ENCODE data around the gene FURIN.

FURIN gene

DNA sequence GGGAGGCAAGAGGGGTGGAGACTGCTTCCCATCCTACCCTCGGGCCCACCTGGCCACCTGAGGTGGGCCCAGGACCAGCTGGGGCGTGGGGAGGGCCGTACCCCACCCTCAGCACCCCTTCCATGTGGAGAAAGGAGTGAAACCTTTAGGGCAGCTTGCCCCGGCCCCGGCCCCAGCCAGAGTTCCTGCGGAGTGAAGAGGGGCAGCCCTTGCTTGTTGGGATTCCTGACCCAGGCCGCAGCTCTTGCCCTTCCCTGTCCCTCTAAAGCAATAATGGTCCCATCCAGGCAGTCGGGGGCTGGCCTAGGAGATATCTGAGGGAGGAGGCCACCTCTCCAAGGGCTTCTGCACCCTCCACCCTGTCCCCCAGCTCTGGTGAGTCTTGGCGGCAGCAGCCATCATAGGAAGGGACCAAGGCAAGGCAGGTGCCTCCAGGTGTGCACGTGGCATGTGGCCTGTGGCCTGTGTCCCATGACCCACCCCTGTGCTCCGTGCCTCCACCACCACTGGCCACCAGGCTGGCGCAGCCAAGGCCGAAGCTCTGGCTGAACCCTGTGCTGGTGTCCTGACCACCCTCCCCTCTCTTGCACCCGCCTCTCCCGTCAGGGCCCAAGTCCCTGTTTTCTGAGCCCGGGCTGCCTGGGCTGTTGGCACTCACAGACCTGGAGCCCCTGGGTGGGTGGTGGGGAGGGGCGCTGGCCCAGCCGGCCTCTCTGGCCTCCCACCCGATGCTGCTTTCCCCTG, 13.8 kb downstream of the FURIN start:
- TF ChIP-seq POLR2AphosphoS5 (IDR thresholded peaks at IDR 0.05; ENCODE audit: low read depth): no peak
- no peak for TF ChIP-seq CTCF (IDR thresholded peaks at IDR 0.05; ENCODE audit: insufficient read depth, low read length)
- H3K4me3 ChIP-seq (replicated peaks; ENCODE audit: insufficient read depth, low read length): no peak overlapping the region
- H3K27me3 ChIP-seq (ENCODE audit: insufficient read depth, poor library complexity, severe bottlenecking): no peaks in the 10 kb centered on the region
- H3K27ac ChIP-seq (replicated peaks): no peak overlapping the region
- DNase-seq (ENCODE audit: low read depth in 1 of 2, low spot score in 1 of 2): no peak

DNA sequence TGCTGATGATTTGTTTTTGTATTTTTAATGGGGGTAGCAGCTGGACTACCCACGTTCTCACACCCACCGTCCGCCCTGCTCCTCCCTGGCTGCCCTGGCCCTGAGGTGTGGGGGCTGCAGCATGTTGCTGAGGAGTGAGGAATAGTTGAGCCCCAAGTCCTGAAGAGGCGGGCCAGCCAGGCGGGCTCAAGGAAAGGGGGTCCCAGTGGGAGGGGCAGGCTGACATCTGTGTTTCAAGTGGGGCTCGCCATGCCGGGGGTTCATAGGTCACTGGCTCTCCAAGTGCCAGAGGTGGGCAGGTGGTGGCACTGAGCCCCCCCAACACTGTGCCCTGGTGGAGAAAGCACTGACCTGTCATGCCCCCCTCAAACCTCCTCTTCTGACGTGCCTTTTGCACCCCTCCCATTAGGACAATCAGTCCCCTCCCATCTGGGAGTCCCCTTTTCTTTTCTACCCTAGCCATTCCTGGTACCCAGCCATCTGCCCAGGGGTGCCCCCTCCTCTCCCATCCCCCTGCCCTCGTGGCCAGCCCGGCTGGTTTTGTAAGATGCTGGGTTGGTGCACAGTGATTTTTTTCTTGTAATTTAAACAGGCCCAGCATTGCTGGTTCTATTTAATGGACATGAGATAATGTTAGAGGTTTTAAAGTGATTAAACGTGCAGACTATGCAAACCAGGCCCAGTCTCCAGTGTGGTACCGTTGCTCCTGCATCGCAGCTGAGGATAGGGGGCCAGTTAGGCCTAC, 14.6 kb downstream of the FURIN start:
- H3K27ac ChIP-seq (replicated peaks): peak overlapping the region; percentile 94
- H3K27me3 ChIP-seq (ENCODE audit: insufficient read depth, poor library complexity, severe bottlenecking): no peaks in the 10 kb centered on the region
- TF ChIP-seq, protein P1, sequence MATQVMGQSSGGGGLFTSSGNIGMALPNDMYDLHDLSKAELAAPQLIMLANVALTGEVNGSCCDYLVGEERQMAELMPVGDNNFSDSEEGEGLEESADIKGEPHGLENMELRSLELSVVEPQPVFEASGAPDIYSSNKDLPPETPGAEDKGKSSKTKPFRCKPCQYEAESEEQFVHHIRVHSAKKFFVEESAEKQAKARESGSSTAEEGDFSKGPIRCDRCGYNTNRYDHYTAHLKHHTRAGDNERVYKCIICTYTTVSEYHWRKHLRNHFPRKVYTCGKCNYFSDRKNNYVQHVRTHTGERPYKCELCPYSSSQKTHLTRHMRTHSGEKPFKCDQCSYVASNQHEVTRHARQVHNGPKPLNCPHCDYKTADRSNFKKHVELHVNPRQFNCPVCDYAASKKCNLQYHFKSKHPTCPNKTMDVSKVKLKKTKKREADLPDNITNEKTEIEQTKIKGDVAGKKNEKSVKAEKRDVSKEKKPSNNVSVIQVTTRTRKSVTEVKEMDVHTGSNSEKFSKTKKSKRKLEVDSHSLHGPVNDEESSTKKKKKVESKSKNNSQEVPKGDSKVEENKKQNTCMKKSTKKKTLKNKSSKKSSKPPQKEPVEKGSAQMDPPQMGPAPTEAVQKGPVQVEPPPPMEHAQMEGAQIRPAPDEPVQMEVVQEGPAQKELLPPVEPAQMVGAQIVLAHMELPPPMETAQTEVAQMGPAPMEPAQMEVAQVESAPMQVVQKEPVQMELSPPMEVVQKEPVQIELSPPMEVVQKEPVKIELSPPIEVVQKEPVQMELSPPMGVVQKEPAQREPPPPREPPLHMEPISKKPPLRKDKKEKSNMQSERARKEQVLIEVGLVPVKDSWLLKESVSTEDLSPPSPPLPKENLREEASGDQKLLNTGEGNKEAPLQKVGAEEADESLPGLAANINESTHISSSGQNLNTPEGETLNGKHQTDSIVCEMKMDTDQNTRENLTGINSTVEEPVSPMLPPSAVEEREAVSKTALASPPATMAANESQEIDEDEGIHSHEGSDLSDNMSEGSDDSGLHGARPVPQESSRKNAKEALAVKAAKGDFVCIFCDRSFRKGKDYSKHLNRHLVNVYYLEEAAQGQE (IDR thresholded peaks at IDR 0.05; ENCODE audit: insufficient replicate concordance, low read depth): no peak
- no peak for TF ChIP-seq CTCF (IDR thresholded peaks at IDR 0.05; ENCODE audit: insufficient read depth, low read length)
- TF ChIP-seq GABPA (IDR thresholded peaks at IDR 0.05; ENCODE audit: low read depth): no peak
- no peak for TF ChIP-seq SPI1 (IDR thresholded peaks at IDR 0.05; ENCODE audit: borderline replicate concordance, low read depth)
- no peak for TF ChIP-seq POLR2AphosphoS5 (IDR thresholded peaks at IDR 0.05; ENCODE audit: low read depth)
- H3K4me3 ChIP-seq (replicated peaks; ENCODE audit: insufficient read depth, low read length): no peak overlapping the region
- no peak for DNase-seq (ENCODE audit: low read depth in 1 of 2, low spot score in 1 of 2)

DNA sequence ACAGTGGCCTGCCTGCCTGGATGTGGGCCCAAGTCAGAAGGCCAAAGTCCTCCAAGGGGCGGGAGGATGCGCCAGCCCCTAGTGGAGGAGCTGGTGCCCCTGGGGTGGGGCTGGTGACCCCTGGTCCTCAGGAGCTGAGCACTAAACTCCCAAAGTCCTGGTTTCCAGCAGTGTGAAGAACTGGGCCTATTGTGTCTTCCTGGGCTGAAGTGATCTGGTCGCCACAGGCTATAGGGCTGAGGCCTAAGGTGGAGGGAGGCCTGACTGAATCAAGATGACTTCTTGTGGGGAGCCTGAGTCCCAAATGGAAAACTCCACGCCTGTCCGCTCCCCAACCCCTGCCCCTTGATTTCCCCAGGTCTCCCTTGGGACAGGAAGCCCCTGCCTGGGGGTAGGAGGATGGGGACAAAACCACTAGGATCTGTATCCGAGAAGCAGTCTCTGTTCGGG, 15.2 kb downstream of the FURIN start:
- peak in 1 of 2 experiments; percentile 13 for DNase-seq (ENCODE audit: low read depth in 1 of 2, low spot score in 1 of 2)
- TF ChIP-seq POLR2AphosphoS5 (IDR thresholded peaks at IDR 0.05; ENCODE audit: low read depth) (no peak), GABPA (IDR thresholded peaks at IDR 0.05; ENCODE audit: low read depth) (no peak), SPI1 (IDR thresholded peaks at IDR 0.05; ENCODE audit: borderline replicate concordance, low read depth) (no peak), CTCF (IDR thresholded peaks at IDR 0.05; ENCODE audit: insufficient read depth, low read length) (no peak)
- TF ChIP-seq, protein P1 (IDR thresholded peaks at IDR 0.05; ENCODE audit: insufficient replicate concordance, low read depth): no peak
- no peaks in the 10 kb centered on the region for H3K27me3 ChIP-seq (ENCODE audit: insufficient read depth, poor library complexity, severe bottlenecking)
- peak overlapping the region; percentile 94 for H3K27ac ChIP-seq (replicated peaks)
- peak overlapping the region; percentile 81 for H3K4me3 ChIP-seq (replicated peaks; ENCODE audit: insufficient read depth, low read length)

All from HL-60 (cell line).